ENCODE results near the gene ABHD2.

Gene ABHD2

GRCh38 chr15:89075101-89075640, 13.1 kb upstream of the ABHD2 start:
- H3K4me3 ChIP-seq (ENCODE audit: low read depth, low read length) = no peak overlapping the region
- TF ChIP-seq CTCF (IDR thresholded peaks at IDR 0.05; ENCODE audit: borderline replicate concordance, insufficient read depth, low read depth, low read length) = no peak

- no peak for TF ChIP-seq CTCF (IDR thresholded peaks at IDR 0.05; ENCODE audit: borderline replicate concordance, insufficient read depth, low read depth, low read length)
- H3K4me3 ChIP-seq (ENCODE audit: low read depth, low read length) = no peak overlapping the region
Measured at GRCh38 chr15:89075846-89076245, 12.4 kb upstream of the ABHD2 start.

- H3K4me3 ChIP-seq (ENCODE audit: low read depth, low read length) = no peak overlapping the region
- TF ChIP-seq CTCF (IDR thresholded peaks at IDR 0.05; ENCODE audit: borderline replicate concordance, insufficient read depth, low read depth, low read length) = no peak
Measured at GRCh38 chr15:89077750-89078149, 10.5 kb upstream of the ABHD2 start.

- TF ChIP-seq CTCF (IDR thresholded peaks at IDR 0.05; ENCODE audit: borderline replicate concordance, insufficient read depth, low read depth, low read length) = no peak
- H3K4me3 ChIP-seq (ENCODE audit: low read depth, low read length) = no peak overlapping the region
Measured at GRCh38 chr15:89078851-89079810, 9.1 kb upstream of the ABHD2 start.

GRCh38 chr15:89081878-89082277, 6.4 kb upstream of the ABHD2 start:
- no peak for TF ChIP-seq CTCF (IDR thresholded peaks at IDR 0.05; ENCODE audit: borderline replicate concordance, insufficient read depth, low read depth, low read length)
- H3K4me3 ChIP-seq (ENCODE audit: low read depth, low read length) = no peak overlapping the region

- no peak for TF ChIP-seq CTCF (IDR thresholded peaks at IDR 0.05; ENCODE audit: borderline replicate concordance, insufficient read depth, low read depth, low read length)
- no peak overlapping the region for H3K4me3 ChIP-seq (ENCODE audit: low read depth, low read length)
Measured at GRCh38 chr15:89083246-89083645, 5.0 kb upstream of the ABHD2 start.

All from GM12875 (cell line).